ENCODE measurements around the gene MINDY4.

MINDY4 gene

GRCh38 chr7:30906014-30906413, 134.8 kb downstream of the MINDY4 start:
- DNase-seq (ENCODE audit: low read depth): no peak
- no peak overlapping the region for H3K4me3 ChIP-seq (ENCODE audit: low read depth, low read length)

DNA sequence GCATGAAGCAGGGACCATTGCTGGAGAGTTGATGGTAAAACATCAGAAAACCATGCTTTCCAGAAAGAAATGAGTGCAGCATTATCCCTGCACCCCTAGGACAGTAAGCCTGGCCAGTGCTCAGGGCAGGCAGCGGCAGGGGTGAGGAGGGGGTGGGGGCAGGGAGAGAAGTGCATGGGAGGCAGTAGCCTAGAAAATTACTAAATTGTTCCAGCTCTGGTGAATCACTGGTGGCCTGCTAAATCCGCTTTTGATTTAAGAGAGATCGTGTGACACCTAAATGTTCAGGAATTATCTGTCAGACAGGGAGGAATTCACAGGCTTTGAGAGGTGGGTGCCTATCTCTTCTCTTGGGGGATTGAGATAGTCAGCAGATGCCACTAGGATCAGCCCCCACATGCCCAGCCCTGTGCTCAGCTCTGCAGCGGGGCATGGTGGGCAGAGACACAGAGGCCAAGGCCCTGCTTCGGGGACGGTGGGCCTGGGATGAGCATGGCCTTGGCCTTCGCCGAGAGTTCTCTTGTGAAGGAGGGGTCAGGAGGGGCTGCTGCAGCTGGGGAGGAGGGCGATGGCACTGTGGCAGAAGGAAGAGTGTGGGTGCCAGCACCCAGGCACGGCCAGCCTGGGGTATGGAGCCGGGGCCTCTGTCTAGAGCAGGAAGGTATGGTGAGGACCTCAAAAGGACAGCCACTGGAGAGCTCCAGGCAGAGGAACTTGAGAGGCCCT, 135.5 kb downstream of the MINDY4 start:
- no peak for TF ChIP-seq CTCF (IDR thresholded peaks at IDR 0.05; ENCODE audit: insufficient read depth, low read depth, low read length, missing control alignments)
- no peak overlapping the region for H3K4me3 ChIP-seq (ENCODE audit: low read depth, low read length)
- no peak for DNase-seq (ENCODE audit: low read depth)

More at GRCh38 chr7:30906014-30906413, 134.8 kb downstream of the MINDY4 start:
- TF ChIP-seq CTCF (IDR thresholded peaks at IDR 0.05; ENCODE audit: insufficient read depth, low read depth, low read length, missing control alignments): no peak

DNA sequence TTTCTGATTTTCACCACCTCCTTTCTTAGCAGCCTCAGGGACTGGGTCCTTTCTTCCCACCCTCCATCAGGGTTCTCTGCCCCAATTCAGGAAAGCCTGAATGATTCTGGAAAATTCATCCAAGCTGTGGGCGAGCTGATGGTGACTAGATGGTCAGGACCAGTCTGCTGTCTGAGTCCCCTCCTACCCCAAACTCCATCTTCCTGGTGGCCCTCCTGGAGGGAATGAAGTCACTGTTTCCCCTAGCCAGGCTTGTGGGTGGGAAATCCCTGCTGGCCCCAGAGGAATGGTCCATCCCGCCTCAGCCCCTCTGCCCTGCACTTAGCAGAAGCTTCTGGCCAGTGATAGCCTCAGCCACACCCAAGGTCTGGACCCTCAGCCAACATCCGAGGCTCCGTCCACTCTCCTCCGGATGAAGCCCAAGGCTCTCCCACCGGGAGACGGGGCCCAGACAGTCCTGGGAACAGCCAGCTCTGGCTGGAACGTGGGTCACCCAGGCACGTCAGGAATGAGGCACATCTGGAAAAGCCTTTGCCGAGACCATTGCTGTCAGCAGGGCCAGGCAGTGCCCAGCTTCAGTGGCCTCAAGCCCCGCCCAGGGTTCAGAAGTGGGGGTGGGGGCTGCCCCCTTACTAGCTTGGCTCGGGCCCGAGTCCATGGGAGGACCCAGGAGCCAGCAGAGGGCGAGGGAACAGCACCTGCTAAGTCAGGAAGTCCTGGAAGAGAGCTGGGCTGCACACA, 136.5 kb downstream of the MINDY4 start:
- DNase-seq (ENCODE audit: low read depth): no peak
- no peak overlapping the region for H3K4me3 ChIP-seq (ENCODE audit: low read depth, low read length)
- TF ChIP-seq CTCF (IDR thresholded peaks at IDR 0.05; ENCODE audit: insufficient read depth, low read depth, low read length, missing control alignments): no peak

GRCh38 chr7:30908681-30909080, 137.5 kb downstream of the MINDY4 start:
- no peak overlapping the region for H3K4me3 ChIP-seq (ENCODE audit: low read depth, low read length)
- peak; percentile 27 for TF ChIP-seq CTCF (IDR thresholded peaks at IDR 0.05; ENCODE audit: insufficient read depth, low read depth, low read length, missing control alignments)
- DNase-seq (ENCODE audit: low read depth): peak; percentile 12

DNA sequence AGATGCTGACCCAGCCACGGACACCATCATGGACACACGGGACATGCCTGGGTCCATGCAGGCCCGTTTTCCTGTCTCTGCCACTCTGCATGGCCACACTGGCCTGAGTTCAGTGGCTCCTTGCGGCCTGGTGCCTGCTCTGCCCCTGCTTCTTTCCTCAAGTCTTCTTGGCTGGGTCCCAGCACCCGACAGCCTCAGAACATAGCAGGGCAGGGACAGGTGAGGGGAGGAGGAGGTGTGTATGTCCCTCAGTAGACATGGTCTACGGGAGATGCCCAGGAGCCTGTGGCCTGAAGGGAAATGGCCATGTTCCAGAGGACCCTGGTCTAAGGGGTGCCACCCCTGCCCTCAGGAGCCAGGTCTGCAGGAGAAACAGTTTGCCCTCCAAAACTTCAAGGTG, 138.2 kb downstream of the MINDY4 start:
- no peak overlapping the region for H3K4me3 ChIP-seq (ENCODE audit: low read depth, low read length)
- no peak for TF ChIP-seq CTCF (IDR thresholded peaks at IDR 0.05; ENCODE audit: insufficient read depth, low read depth, low read length, missing control alignments)
- no peak for DNase-seq (ENCODE audit: low read depth)

DNA sequence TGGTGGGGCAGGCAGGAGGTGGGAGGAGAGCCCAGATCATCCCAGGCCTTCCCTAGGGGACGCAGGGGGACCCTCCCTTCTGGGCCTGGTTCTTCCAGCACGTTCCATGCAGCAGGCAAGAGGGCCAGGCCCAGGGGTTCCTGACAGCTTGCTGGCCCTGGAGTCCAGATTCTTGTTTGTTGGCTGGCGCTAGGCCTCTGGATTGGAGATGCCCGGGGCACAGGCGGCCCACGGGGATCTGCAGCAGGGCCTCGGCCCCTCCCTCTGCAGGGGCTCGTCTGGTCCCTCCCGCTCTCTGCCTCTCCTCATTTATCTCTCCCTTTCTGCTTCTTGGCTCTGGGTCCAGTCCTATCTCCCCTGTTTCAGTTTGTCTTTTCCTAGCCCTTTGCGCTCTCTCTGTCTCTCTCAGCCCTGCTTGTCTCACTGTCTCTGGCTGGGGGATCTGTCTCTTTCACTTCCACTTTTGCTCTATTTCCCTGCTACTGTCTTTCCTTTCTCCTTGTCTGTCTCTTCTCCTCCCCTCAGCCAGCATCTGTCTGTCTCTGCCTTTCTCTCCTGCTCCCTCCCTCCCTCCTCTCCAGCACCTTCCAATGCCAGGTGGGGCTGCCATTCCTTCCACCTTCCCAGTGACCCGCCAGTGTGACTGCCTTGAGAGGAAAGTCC, 139.3 kb downstream of the MINDY4 start:
- DNase-seq (ENCODE audit: low read depth): no peak
- no peak overlapping the region for H3K4me3 ChIP-seq (ENCODE audit: low read depth, low read length)
- no peak for TF ChIP-seq CTCF (IDR thresholded peaks at IDR 0.05; ENCODE audit: insufficient read depth, low read depth, low read length, missing control alignments)

All from GM12865 (cell line).